SU-DHL-6 (cell line): ENCODE measurements around the gene PRKAR2B.

Experiments used
- H2AFZ ChIP-seq: fragments of 200-600 bp; sonication (generic); 2 replicates; pipeline ENCODE4 v1.6.1; 2014; ENCODE audit warnings: low read depth, mild to moderate bottlenecking, moderate library complexity, mixed read lengths, antibody characterized with exemption, low read length; ENCODE audit not compliant: severe bottlenecking
- H3F3A ChIP-seq: fragments of 200-600 bp; shearing (Covaris generic); 2 replicates; pipeline ENCODE4 v1.6.0; 2016; ENCODE audit warnings: antibody characterized with exemption, mild to moderate bottlenecking; ENCODE audit not compliant: insufficient read depth
- H3K27ac ChIP-seq: fragments of 200-600 bp; sonication (generic); 2 replicates; pipeline ENCODE4 v1.5.1; 2016; ENCODE audit warnings: low read depth, mild to moderate bottlenecking, low read length, moderate library complexity, mixed read lengths
- H3K27me3 ChIP-seq: fragments of 200-600 bp; sonication (generic), shearing (Covaris generic); 2 replicates; pipeline ENCODE4 v1.6.0; 2014; ENCODE audit warnings: mild to moderate bottlenecking, low read length
- H3K36me3 ChIP-seq: fragments of 200-600 bp; sonication (generic); 2 replicates; pipeline ENCODE4 v1.6.1; 2014; ENCODE audit warnings: mild to moderate bottlenecking, low read length, mixed read lengths
- H3K4me2 ChIP-seq: fragments of 300-600, 200-600 bp; shearing (Covaris generic), sonication (generic); 2 replicates; pipeline ENCODE4 v1.6.0; 2014; ENCODE audit warnings: low read length, low read depth, mild to moderate bottlenecking; ENCODE audit not compliant: poor library complexity, severe bottlenecking
- H3K4me3 ChIP-seq: fragments of 200-600 bp; sonication (generic); 2 replicates; pipeline ENCODE4 v1.5.1; 2014; ENCODE audit warnings: antibody characterized with exemption, low read length, mild to moderate bottlenecking, mixed read lengths; ENCODE audit not compliant: insufficient read depth, poor library complexity, severe bottlenecking
- H3K79me2 ChIP-seq: fragments of 200-600 bp; sonication (generic); 2 replicates; pipeline ENCODE4 v1.6.1; 2014; ENCODE audit warnings: mild to moderate bottlenecking, low read length, moderate library complexity; ENCODE audit not compliant: insufficient read depth
- H3K9ac ChIP-seq: fragments of 200-600 bp; sonication (generic); 2 replicates; pipeline ENCODE4 v1.7.0; 2014; ENCODE audit warnings: mild to moderate bottlenecking, low read length
- H3K9me2 ChIP-seq: fragments of 200-600 bp; sonication (generic); replicated peaks from 2 replicates; pipeline ENCODE4 v1.6.1; 2014; ENCODE audit warnings: low read length; ENCODE audit not compliant: insufficient read depth
- H3K9me3 ChIP-seq: fragments of 200-600 bp; sonication (generic); 2 replicates; pipeline ENCODE4 v1.6.1; 2014; ENCODE audit warnings: low read length, mixed read lengths; ENCODE audit not compliant: insufficient read depth
- H4K20me1 ChIP-seq: fragments of 200-600 bp; sonication (generic); 2 replicates; pipeline ENCODE4 v1.6.1; 2014; ENCODE audit warnings: low read depth, mild to moderate bottlenecking, antibody characterized with exemption, low read length, moderate library complexity, mixed read lengths
- EZH2phosphoT487 ChIP-seq: fragments of 200-600 bp; sonication (generic), shearing (Covaris generic); conservative IDR thresholded peaks from 2 replicates; pipeline ENCODE4 v1.6.1; 2018; ENCODE audit warnings: mild to moderate bottlenecking, antibody characterized with exemption, low read length, moderate library complexity, mixed read lengths
- TF ChIP-seq, protein P1 (sequence below): fragments of 200-600 bp; sonication (generic); IDR thresholded peaks from one replicate; pipeline ENCODE4 v1.5.1; 2017; ENCODE audit warnings: antibody characterized with exemption, mild to moderate bottlenecking, low read length, moderate library complexity; ENCODE audit not compliant: insufficient read depth, poor library complexity, severe bottlenecking

PRKAR2B gene

DNA sequence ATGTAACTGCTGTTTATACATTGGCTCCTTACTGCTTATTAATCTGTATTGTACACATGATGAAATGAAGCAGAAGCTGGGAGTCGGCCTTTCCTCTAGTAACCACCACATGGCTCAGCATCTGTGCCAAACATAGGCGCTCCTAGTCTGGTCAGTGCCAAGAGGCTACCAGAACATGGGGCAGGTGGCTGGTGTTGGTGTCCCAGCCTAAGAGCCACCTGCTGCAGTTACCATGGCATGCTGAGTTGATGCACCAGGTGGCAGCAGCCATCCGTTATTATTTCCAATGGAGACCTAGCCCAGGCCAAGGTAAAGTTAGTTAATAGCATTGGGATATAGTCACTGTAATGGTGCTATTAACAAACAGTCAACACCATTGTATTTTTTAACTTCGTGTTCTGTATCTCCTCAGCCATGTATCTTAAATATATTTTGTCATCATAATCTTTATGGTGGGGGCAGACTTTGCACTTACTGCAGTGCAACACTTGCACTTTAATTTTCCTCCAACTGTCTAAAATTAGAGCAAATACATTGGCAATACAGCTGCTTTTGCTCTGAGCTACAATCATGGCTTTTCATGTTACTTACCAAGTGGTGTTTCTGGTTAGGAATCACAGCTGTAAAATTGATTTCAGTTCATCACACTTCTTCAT lies 157.4 kb downstream of the PRKAR2B start:
- no peaks in the 10 kb centered on the region for H3K36me3 ChIP-seq
- no peak overlapping the region for H3K4me2 ChIP-seq
- H3K9me2 ChIP-seq = no peaks in the 10 kb centered on the region
- H3K4me3 ChIP-seq = no peak overlapping the region
- H3K79me2 ChIP-seq = no peaks in the 10 kb centered on the region
- H3K9ac ChIP-seq = no peak overlapping the region
- H3K27ac ChIP-seq = no peak overlapping the region
- H2AFZ ChIP-seq = no peak overlapping the region
- H3K27me3 ChIP-seq = no peaks in the 10 kb centered on the region
- no peak for TF ChIP-seq EZH2phosphoT487
- TF ChIP-seq, protein P1, sequence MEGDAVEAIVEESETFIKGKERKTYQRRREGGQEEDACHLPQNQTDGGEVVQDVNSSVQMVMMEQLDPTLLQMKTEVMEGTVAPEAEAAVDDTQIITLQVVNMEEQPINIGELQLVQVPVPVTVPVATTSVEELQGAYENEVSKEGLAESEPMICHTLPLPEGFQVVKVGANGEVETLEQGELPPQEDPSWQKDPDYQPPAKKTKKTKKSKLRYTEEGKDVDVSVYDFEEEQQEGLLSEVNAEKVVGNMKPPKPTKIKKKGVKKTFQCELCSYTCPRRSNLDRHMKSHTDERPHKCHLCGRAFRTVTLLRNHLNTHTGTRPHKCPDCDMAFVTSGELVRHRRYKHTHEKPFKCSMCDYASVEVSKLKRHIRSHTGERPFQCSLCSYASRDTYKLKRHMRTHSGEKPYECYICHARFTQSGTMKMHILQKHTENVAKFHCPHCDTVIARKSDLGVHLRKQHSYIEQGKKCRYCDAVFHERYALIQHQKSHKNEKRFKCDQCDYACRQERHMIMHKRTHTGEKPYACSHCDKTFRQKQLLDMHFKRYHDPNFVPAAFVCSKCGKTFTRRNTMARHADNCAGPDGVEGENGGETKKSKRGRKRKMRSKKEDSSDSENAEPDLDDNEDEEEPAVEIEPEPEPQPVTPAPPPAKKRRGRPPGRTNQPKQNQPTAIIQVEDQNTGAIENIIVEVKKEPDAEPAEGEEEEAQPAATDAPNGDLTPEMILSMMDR = peak; percentile 63
- H3F3A ChIP-seq = no peaks in the 10 kb centered on the region
- no peaks in the 10 kb centered on the region for H4K20me1 ChIP-seq
- H3K9me3 ChIP-seq = no peaks in the 10 kb centered on the region

DNA sequence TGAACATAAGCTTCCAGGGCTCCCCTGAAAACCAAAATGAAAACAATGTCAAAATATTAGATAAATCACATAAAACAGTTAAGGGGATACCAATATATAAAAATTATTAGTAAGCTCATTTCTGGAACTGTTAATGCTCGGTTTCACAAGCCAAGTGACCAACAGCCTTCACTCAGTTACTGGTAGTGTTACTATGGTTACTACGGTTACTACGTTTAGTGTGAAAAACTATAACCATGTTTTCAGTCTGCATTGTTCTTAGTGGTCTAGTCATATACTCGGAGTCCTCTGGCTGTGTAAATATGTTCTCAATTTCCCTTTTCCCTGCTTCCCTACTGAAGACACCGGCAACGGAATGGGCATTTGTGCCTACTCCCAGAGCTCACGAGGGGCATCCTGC lies 159.1 kb downstream of the PRKAR2B start:
- H2AFZ ChIP-seq = no peak overlapping the region
- no peak overlapping the region for H3K27ac ChIP-seq
- no peaks in the 10 kb centered on the region for H3K36me3 ChIP-seq
- no peak for TF ChIP-seq EZH2phosphoT487
- TF ChIP-seq, protein P1 = no peak
- H3K4me3 ChIP-seq = no peak overlapping the region
- no peak overlapping the region for H3K9ac ChIP-seq
- no peaks in the 10 kb centered on the region for H3F3A ChIP-seq
- H3K9me2 ChIP-seq = no peaks in the 10 kb centered on the region
- H3K27me3 ChIP-seq = no peaks in the 10 kb centered on the region
- no peaks in the 10 kb centered on the region for H3K79me2 ChIP-seq
- no peak overlapping the region for H3K4me2 ChIP-seq
- H4K20me1 ChIP-seq = no peaks in the 10 kb centered on the region
- H3K9me3 ChIP-seq = no peaks in the 10 kb centered on the region

DNA sequence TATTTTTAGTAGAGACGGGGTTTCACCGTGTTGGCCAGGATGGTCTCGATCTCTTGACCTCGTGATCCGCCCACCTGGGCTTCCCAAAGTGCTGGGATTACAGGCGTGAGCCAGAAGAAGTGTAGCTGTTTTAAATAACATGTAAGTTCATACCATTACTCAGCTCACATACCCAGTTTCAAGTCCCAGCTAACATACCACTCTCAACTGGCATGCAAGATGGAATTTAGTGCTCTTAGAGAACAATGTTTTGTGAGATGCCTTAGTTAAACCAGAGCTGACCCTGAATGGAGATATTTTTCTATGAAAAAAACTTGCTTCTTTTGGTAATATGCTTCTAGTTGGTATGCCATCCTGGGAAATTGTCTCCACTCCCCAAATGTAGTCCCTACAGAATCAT lies 161.6 kb downstream of the PRKAR2B start:
- Histone ChIP-seq H2AFZ (no peak overlapping the region), H3K9ac (no peak overlapping the region), H3K79me2 (no peaks in the 10 kb centered on the region), H3K36me3 (no peaks in the 10 kb centered on the region), H3K27me3 (no peaks in the 10 kb centered on the region), H3K9me3 (no peaks in the 10 kb centered on the region), H3K4me3 (no peak overlapping the region), H3K4me2 (no peak overlapping the region), H4K20me1 (no peaks in the 10 kb centered on the region), H3K9me2 (no peaks in the 10 kb centered on the region), H3K27ac (no peak overlapping the region), H3F3A (no peaks in the 10 kb centered on the region)
- TF ChIP-seq, protein P1 = no peak
- no peak for TF ChIP-seq EZH2phosphoT487
